GM12891 (cell line): Measurements from ENCODE around the gene RAP1B.

Source experiments
- PAX5 ChIP-seq: IDR thresholded peaks from 2 replicates; pipeline ENCODE4 v1.6.1; 2011; ENCODE audit warnings: low read length, moderate library complexity, mild to moderate bottlenecking; ENCODE audit not compliant: insufficient read depth, severe bottlenecking
- POLR2A ChIP-seq: IDR thresholded peaks from 2 replicates; pipeline ENCODE4 v1.6.1; 2011; ENCODE audit warnings: low read depth, low read length, control low read depth
- POLR2AphosphoS5 ChIP-seq: IDR thresholded peaks from 2 replicates; pipeline ENCODE4 v1.6.1; 2011; ENCODE audit warnings: low read depth, low read length, control low read depth
- POU2F2 ChIP-seq: IDR thresholded peaks from 2 replicates; pipeline ENCODE4 v1.6.1; 2011; ENCODE audit warnings: low read depth, mild to moderate bottlenecking, control low read depth, low read length, moderate library complexity
- SPI1 ChIP-seq: IDR thresholded peaks from 2 replicates; pipeline ENCODE4 v1.6.1; 2011; ENCODE audit warnings: low read depth, low read length, control low read depth
- TAF1 ChIP-seq: IDR thresholded peaks from 2 replicates; pipeline ENCODE4 v1.6.1; 2011; ENCODE audit warnings: low read depth, low read length, control low read depth

DNA sequence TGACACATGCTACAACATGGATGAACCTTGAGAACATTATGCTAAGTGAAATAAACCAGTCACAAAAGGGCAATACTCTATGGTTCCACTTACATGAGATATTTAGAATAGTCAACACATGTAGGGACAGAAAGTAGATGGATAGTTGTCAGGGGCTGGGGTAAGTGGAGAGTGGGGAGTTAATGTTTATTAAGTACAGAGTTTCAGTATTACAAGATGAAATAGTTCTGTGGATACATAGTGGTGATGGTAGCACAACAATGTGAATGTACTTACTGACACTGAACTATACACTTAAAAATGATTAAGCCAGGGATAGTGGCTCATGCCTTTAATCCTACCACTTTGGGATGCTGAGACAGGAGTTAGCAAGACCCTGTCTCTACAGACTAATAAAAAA is 84.8 kb downstream of the RAP1B start:
- TF ChIP-seq POLR2A (no peak), POLR2AphosphoS5 (no peak), PAX5 (no peak), SPI1 (no peak), TAF1 (no peak), POU2F2 (no peak)
